HEK293T (cell line): ENCODE measurements around the gene DTNB.

Source experiments
- ARNT ChIP-seq: fragments of 450-650 bp; IDR thresholded peaks from 2 replicates; pipeline ENCODE4 v1.6.1; 2017; ENCODE audit warnings: mild to moderate bottlenecking
- BHLHE40 ChIP-seq: fragments of 450-650 bp; IDR thresholded peaks from 2 replicates; pipeline ENCODE4 v1.6.1; 2016; ENCODE audit warnings: mild to moderate bottlenecking, moderate library complexity, borderline replicate concordance
- CTBP1 ChIP-seq: fragments of 450-650 bp; IDR thresholded peaks from 2 replicates; pipeline ENCODE4 v1.6.1; 2016; ENCODE audit warnings: borderline replicate concordance
- ELF4 ChIP-seq: fragments of 450-650 bp; IDR thresholded peaks from 2 replicates; pipeline ENCODE4 v1.6.1; 2017; ENCODE audit warnings: antibody characterized with exemption
- FOXM1 ChIP-seq: fragments of 450-650 bp; IDR thresholded peaks from 2 replicates; pipeline ENCODE4 v1.6.1; 2017; ENCODE audit warnings: mild to moderate bottlenecking, borderline replicate concordance
- L3MBTL2 ChIP-seq: fragments of 450-650 bp; conservative IDR thresholded peaks from 2 replicates; pipeline ENCODE4 v1.6.1; 2016; ENCODE audit warnings: mild to moderate bottlenecking
- NFRKB ChIP-seq: fragments of 450-650 bp; IDR thresholded peaks from 2 replicates; pipeline ENCODE4 v1.6.1; 2016; ENCODE audit warnings: mild to moderate bottlenecking, moderate library complexity
- PKNOX1 ChIP-seq: fragments of 450-650 bp; IDR thresholded peaks from 2 replicates; pipeline ENCODE4 v1.6.1; 2016
- SP1 ChIP-seq: fragments of 450-650 bp; IDR thresholded peaks from 2 replicates; pipeline ENCODE4 v1.6.1; 2017
- SUZ12 ChIP-seq: fragments of 450-650 bp; IDR thresholded peaks from 2 replicates; pipeline ENCODE4 v1.6.1; 2016; ENCODE audit warnings: mild to moderate bottlenecking
- TARDBP ChIP-seq: fragments of 450-650 bp; IDR thresholded peaks from 2 replicates; pipeline ENCODE4 v1.6.1; 2016

GRCh38 chr2:25546852-25547251 is 126.5 kb downstream of the DTNB start:
- TF ChIP-seq SP1 (no peak), NFRKB (no peak), BHLHE40 (no peak), PKNOX1 (no peak), FOXM1 (no peak), TARDBP (no peak), CTBP1 (no peak), ELF4 (no peak), ARNT (no peak), L3MBTL2 (no peak), SUZ12 (no peak)
